Fibroblast of pulmonary artery (primary cell): Measurements from ENCODE around the gene DNPH1.

ENCODE experiments used
- DNase-seq: peaks from one replicate; pipeline ENCODE4 v3.0.0-alpha.2; 2010; ENCODE audit warnings: low read depth
- H3K4me3 ChIP-seq: replicated peaks from 2 replicates; pipeline ENCODE4 v1.5.1; 2011; ENCODE audit warnings: low read depth, mild to moderate bottlenecking, control low read depth, low read length, moderate library complexity
- TF ChIP-seq, protein P1 (sequence below): IDR thresholded peaks from 2 replicates; pipeline ENCODE4 v1.5.1; 2011; ENCODE audit warnings: mild to moderate bottlenecking, control low read depth, low read length, inconsistent platforms; ENCODE audit errors: missing control alignments

The DNPH1 gene

DNA sequence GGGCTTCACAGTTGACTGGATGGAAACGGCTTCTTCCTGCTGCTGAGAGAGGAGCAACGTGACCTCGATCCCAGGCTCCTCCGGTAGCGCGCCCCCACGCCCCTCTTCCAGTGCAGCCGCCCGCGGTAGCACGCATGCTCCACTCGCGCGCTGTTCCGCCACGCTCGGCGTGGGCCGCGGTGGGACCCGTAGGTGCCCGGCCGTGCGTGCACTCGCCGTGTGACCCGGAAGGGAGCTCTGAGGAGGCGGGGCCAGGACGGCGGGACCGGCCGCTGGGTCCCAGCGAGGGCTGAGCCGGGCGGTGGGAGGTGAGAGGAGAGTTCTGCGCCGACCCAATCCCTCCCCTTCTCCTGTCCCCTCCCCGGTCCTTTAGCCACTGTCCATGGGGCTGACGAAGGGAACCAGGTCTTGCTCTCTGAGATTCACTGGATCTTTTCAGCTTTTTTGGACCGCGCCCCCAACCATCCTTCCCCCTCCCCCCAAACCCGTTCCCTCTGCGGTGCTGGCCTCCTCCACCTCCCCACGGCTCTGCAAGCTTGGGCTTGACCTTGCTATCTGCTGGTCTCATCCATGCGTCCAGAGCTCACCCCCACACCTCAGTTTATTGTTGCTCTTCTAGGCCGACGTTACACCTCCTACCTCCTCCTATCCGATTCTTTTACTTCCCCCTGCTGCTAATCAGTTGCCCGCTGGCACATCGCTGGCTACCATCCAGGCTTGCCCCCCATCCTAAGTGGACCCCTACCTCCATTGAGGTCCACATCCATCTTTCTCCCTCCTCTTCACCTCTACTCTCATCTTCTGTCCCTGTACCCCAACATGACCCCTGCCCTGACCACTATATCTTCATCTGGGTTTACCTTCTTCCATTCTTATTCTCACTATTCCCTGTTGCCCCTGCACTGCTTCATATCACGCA is 47.1 kb downstream of the DNPH1 start, which contains the start of gene CUL9:
Gene CUL9 (plus strand): TSS at position 255 of the 919 bp plus-strand sequence. CDS start 2,115 bp downstream, outside the sequence.
- DNase-seq = peak; percentile 72
- H3K4me3 ChIP-seq = peak within 1 kb of the TSS; percentile 84
- TF ChIP-seq, protein P1, sequence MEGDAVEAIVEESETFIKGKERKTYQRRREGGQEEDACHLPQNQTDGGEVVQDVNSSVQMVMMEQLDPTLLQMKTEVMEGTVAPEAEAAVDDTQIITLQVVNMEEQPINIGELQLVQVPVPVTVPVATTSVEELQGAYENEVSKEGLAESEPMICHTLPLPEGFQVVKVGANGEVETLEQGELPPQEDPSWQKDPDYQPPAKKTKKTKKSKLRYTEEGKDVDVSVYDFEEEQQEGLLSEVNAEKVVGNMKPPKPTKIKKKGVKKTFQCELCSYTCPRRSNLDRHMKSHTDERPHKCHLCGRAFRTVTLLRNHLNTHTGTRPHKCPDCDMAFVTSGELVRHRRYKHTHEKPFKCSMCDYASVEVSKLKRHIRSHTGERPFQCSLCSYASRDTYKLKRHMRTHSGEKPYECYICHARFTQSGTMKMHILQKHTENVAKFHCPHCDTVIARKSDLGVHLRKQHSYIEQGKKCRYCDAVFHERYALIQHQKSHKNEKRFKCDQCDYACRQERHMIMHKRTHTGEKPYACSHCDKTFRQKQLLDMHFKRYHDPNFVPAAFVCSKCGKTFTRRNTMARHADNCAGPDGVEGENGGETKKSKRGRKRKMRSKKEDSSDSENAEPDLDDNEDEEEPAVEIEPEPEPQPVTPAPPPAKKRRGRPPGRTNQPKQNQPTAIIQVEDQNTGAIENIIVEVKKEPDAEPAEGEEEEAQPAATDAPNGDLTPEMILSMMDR = no peak

DNA sequence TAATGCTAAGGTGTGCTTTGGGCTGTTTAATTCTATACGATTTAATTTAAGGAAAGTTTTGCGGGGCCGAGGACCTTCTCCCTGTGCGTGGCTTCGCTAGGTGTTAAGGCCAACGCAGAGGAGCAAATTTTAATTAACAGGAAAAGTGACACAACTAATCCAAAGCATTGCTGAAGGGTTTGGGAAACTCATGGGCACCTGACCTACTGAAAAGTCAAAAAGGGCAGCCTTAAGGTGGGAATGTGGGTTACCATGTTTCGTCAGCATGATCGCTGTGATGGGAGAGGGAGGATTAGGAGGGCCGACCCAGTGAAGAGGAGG is 47.7 kb downstream of the DNPH1 start:
- no peak for DNase-seq
- H3K4me3 ChIP-seq = peak overlapping the region; percentile 84
- TF ChIP-seq, protein P1 = no peak

DNA sequence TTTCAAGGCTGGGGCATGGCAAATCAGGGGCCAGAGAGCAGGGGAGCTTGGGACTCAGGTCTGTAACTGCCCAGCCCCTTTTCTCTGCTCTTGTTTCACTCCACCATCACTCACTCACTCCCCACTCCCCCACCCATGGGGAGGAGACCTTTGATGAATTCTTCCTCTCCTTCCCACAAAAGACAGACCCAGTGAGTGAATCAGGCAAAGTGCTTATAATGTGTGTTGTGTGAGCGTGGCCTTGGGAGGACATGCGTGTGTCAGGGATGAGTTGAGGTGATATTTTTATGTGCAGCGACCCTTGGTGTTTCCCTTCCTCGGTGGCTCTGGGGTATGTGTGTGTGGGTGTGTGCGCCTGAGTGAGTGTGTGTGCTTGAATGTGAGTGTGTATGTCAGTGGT is 48.3 kb downstream of the DNPH1 start:
- no peak overlapping the region for H3K4me3 ChIP-seq
- no peak for DNase-seq
- TF ChIP-seq, protein P1 = no peak

DNA sequence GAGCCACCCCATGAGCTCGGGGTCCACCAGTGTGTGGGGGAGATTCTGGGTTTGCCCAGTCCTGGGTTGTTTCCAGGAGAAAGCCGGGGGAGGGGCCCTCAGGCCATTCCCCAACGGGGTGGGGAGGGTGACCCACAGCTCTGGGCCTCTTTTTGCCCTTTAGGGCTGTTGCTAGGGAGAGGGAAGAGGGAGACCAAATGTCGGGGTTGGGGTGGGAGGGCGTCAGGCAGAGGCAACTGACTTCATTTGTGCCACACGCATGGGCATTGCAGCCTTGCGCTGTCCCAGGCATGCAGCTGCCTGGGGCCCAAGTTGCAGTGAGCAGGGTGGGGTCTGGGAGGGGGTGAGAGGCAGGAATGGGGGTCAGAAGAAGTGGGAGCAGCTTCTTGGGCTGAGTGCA is 49.2 kb downstream of the DNPH1 start:
- TF ChIP-seq, protein P1 = no peak
- no peak for DNase-seq
- H3K4me3 ChIP-seq = no peak overlapping the region

DNA sequence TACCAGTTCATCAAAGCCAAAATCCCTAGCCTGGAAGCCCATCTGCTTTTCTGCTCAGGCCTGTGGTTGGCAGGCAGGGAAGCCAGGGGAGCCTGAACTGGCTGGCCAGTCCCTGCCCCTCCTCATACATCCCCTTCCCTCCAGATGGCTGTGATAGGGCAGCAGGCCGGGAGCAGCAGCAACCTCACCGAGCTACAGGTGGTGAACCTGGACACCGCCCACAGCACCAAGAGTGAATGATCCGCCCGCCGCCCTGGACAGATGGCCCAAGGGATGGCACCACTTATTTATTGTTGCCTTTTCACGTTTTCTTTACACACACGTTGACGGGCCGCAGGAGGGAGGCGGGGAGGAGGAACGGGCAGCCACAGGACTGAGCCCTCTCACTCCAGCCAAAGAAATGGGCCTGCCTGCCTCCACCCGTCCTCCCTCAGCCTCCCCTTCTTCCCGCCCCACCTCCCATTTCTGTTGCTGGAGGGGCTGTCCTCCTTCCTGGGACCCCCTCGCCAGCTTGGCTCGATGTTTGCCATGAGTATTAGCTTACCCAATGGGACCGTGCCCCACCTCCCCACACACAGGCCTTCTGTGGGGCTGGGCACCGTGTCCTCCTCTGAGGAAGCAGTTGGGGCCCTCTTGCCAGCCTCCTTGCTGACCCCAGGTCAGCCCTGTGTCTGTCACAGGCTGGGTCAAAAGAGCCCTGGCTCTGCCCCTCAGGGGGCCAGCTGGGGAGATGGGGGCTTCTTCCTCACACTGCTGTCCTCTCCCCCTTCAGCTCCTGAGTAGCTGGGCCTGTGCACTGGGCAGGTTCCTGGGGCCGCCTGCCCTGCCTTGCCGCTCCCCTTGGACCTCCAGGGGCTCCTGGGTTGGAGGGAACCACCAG is 50.1 kb downstream of the DNPH1 start:
- no peak overlapping the region for H3K4me3 ChIP-seq
- DNase-seq = no peak
- TF ChIP-seq, protein P1 = no peak

DNA sequence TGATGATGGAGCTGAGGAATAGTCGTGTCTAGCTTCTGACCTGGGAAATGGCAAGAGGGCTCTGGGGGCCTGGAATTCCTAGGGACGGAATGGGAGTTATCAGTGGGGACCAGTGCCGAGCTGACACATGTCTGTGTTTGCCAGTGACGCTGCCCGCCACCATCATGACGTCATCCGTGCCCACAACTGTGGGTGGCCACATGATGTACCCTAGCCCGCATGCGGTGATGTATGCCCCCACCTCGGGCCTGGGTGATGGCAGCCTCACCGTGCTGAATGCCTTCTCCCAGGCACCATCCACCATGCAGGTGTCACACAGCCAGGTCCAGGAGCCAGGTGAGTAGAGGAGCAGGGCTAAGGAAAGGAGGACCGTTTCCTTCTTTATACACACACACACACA is 51.1 kb downstream of the DNPH1 start:
- H3K4me3 ChIP-seq = no peak overlapping the region
- TF ChIP-seq, protein P1 = no peak
- DNase-seq = no peak
